ENCODE data around the gene RYR2.

- TF ChIP-seq POLR2A (IDR thresholded peaks at IDR 0.05) (no peak), POLR2AphosphoS5 (IDR thresholded peaks at IDR 0.05) (no peak), CTCF (IDR thresholded peaks at IDR 0.05) (no peak)
Measured at GRCh38 chr1:237111807-237112206, 69.8 kb downstream of the RYR2 start.
